HepG2 (cell line): Measurements from ENCODE around the gene CACHD1. TPM values are rescaled to one million over a fixed set of nuclear protein-coding genes. Genes with fewer than 3 reads are reported as not detected.

Source experiments
- ATAC-seq: fragments of 200-7000 bp; cut with Tn5 transposase; 3 replicates; pipeline ENCODE4 v1.9.1; 2020; ENCODE audit warnings: mild to moderate bottlenecking, moderate library complexity
- BruUV-seq: library from RNA; stranded (reverse); fragments of 400-500 nt; replicated peaks from 2 replicates; lab custom pipeline; 2021; lab: Mats Ljungman, UMichigan
- CTCF ChIA-PET: fragments of 300-600 bp; formaldehyde crosslinking; extraction: SDS; loops from one replicate; lab custom pipeline; 2021; ENCODE audit warnings: low total read pairs, inconsistent platforms, low intra/inter-chr PET ratio; lab: Yijun Ruan, JAX
- POLR2A ChIA-PET: fragments of 350-600 bp; sonication (Branson Sonifier 250); formaldehyde crosslinking; loops from one replicate; lab custom pipeline; 2020; ENCODE audit warnings: antibody characterized with exemption, inconsistent platforms; lab: Yijun Ruan, JAX
- DNase-seq: peaks from one replicate; pipeline ENCODE4 v3.0.0-alpha.2; 2015; ENCODE audit warnings: low spot score
- FAIRE-seq: peaks from 3 replicates; lab custom pipeline; 2011; peaks lifted over from hg19 to GRCh38; lab: Jason Lieb, UNC
- H2AFZ ChIP-seq: one replicate; pipeline ENCODE4 v1.6.1; 2011; ENCODE audit warnings: low read length, inconsistent platforms
- H3K27ac ChIP-seq: fragments of 300-600 bp; 3 replicates; pipeline ENCODE4 v1.8.0; 2011; ENCODE audit warnings: mixed run types, mild to moderate bottlenecking, mixed read lengths, low read length, inconsistent platforms; ENCODE audit not compliant: insufficient read depth; ENCODE audit errors: extremely low read length
- H3K27me3 ChIP-seq, 2 experiments: fragments of 200-600 bp in 1 of 2; 2 replicates in 1 of 2; 3 replicates in 1 of 2; pipeline versions ENCODE4 v1.6.0 to v1.8.0; 2011; ENCODE audit warnings: low read length in 2 of 2, mild to moderate bottlenecking in 2 of 2, moderate library complexity in 2 of 2, inconsistent platforms in 1 of 2; ENCODE audit not compliant: insufficient read depth in 2 of 2, control insufficient read depth in 1 of 2
- H3K36me3 ChIP-seq, 2 experiments: fragments of 200-600 bp in 1 of 2; replicated peaks in 1 of 2; 2 replicates in 1 of 2; 3 replicates in 1 of 2; pipeline versions ENCODE4 v1.5.1 to v1.8.0; 2011; ENCODE audit warnings: low read length in 2 of 2, inconsistent platforms in 1 of 2; ENCODE audit not compliant: insufficient read depth in 2 of 2, control insufficient read depth in 1 of 2
- H3K4me1 ChIP-seq: 2 replicates; pipeline ENCODE4 v1.5.1; 2012; ENCODE audit warnings: low read length, inconsistent platforms; ENCODE audit not compliant: insufficient read depth
- H3K4me2 ChIP-seq: 2 replicates; pipeline ENCODE4 v1.6.0; 2011; ENCODE audit warnings: low read depth, low read length, inconsistent platforms
- H3K4me3 ChIP-seq, 3 experiments: fragments of 200-600 bp in 1 of 3; sonication (generic), shearing (Covaris generic) in 1 of 3; replicated peaks in 1 of 3; 2 replicates each; pipeline ENCODE4 v1.5.1; 2011 to 2016; ENCODE audit warnings: low read length in 3 of 3, inconsistent platforms in 2 of 3, low read depth in 2 of 3, mild to moderate bottlenecking in 2 of 3, control low read depth in 1 of 3, mixed read lengths in 1 of 3; ENCODE audit not compliant: insufficient read depth in 1 of 3
- H3K79me2 ChIP-seq: one replicate; pipeline ENCODE4 v1.6.1; 2011; ENCODE audit warnings: low read length, inconsistent platforms; ENCODE audit not compliant: insufficient read depth
- H3K9ac ChIP-seq: 2 replicates; pipeline ENCODE4 v1.6.0; 2011; ENCODE audit warnings: mild to moderate bottlenecking, low read depth, low read length, inconsistent platforms; ENCODE audit not compliant: insufficient read depth
- H3K9me3 ChIP-seq: 2 replicates; pipeline ENCODE4 v1.5.1; 2012; ENCODE audit warnings: mild to moderate bottlenecking, low read length
- H4K20me1 ChIP-seq: 2 replicates; pipeline ENCODE4 v1.6.0; 2011; ENCODE audit warnings: inconsistent platforms, mild to moderate bottlenecking, low read length, moderate library complexity; ENCODE audit not compliant: insufficient read depth
- FLYWCH1 ChIP-seq: sonication (generic); formaldehyde crosslinking; IDR thresholded peaks from 2 replicates; pipeline ENCODE4 v1.8.1; 2023; ENCODE audit warnings: mild to moderate bottlenecking, missing genetic modification reagents
- FOXJ3 ChIP-seq: sonication (generic); formaldehyde crosslinking; IDR thresholded peaks from 2 replicates; pipeline ENCODE4 v1.4.0; 2020; ENCODE audit warnings: missing genetic modification reagents, mild to moderate bottlenecking, borderline replicate concordance
- PRMT3 ChIP-seq: sonication (generic); formaldehyde crosslinking; IDR thresholded peaks from 2 replicates; pipeline ENCODE4 v1.8.1; 2022; ENCODE audit warnings: low read depth, mild to moderate bottlenecking, moderate library complexity, missing genetic modification reagents, borderline replicate concordance
- SP1 ChIP-seq, 2 experiments: fragments of 450-650 bp in 1 of 2; sonication (generic) in 1 of 2; formaldehyde crosslinking in 1 of 2; IDR thresholded peaks; 2 replicates each; pipeline versions ENCODE4 v1.4.0 to v1.6.1; 2016 to 2020; ENCODE audit warnings: missing genetic modification reagents in 1 of 2
- ZNF253 ChIP-seq: sonication (generic); formaldehyde crosslinking; IDR thresholded peaks from 2 replicates; pipeline ENCODE4 v1.8.0; 2022; ENCODE audit warnings: mild to moderate bottlenecking, missing genetic modification reagents, borderline replicate concordance
- ZNF333 ChIP-seq: sonication (generic); formaldehyde crosslinking; IDR thresholded peaks from 2 replicates; pipeline ENCODE4 v1.4.0; 2020; ENCODE audit warnings: mild to moderate bottlenecking, missing genetic modification reagents, borderline replicate concordance
- WGBS: methylation state at CpG from one replicate; pipeline ENCODE4 v1.1.6; 2017; ENCODE audit warnings: low lambda C conversion rate; 5-methylcytosine and 5-hydroxymethylcytosine counted together
- in situ Hi-C: cut with HindIII; loops from 2 replicates; pipeline ENCODE4 v1.10.0; 2017; ENCODE audit warnings: low pct_unique_long_range_greater_than_20kb; ENCODE audit not compliant: extremely low pct_ligation_motif_present
- intact Hi-C: fragments of 100-400 bp; cut with micrococcal nuclease; formaldehyde crosslinking; loops from one replicate; pipeline ENCODE4 v1.10.0; 2022; ENCODE audit not compliant: unreplicated experiment
- polyA plus RNA-seq, 8 experiments: library from polyadenylated mRNA; depleted of rRNA in 3 of 8; stranded (reverse) in 7 of 8; unstranded in 1 of 8; fragments of >200 nt; fragmentation: Illumina TruSeq in 4 of 8; extraction: Trizol in 4 of 8; gene quantifications; 2 replicates each; pipeline versions ENCODE4 v1.2.1 to v1.2.3, GENCODE V29; 2011 to 2016; ENCODE audit warnings: low read depth in 4 of 8, missing spikeins in 1 of 8, mixed read lengths in 1 of 8; ENCODE audit not compliant: insufficient read depth in 1 of 8
- total RNA-seq, 5 experiments: library from RNA; depleted of rRNA; stranded (reverse); fragments of >200 nt; fragmentation: Illumina TruSeq; extraction: Trizol; gene quantifications; 2 replicates each; pipeline ENCODE4 v1.2.3, GENCODE V29; 2016; ENCODE audit warnings: low read depth in 1 of 5
- TF ChIP-seq, protein P1 (sequence below): sonication (generic); formaldehyde crosslinking; conservative IDR thresholded peaks from 2 replicates; pipeline ENCODE4 v1.4.0; 2020; ENCODE audit warnings: missing genetic modification reagents

CACHD1 gene
- total and polyA plus RNA-seq, 2 of the 13 experiments (the other 11 are each of a cell fraction or from before 2014, with no cell fraction given) = 0.11 TPM; not detected in 1

DNA sequence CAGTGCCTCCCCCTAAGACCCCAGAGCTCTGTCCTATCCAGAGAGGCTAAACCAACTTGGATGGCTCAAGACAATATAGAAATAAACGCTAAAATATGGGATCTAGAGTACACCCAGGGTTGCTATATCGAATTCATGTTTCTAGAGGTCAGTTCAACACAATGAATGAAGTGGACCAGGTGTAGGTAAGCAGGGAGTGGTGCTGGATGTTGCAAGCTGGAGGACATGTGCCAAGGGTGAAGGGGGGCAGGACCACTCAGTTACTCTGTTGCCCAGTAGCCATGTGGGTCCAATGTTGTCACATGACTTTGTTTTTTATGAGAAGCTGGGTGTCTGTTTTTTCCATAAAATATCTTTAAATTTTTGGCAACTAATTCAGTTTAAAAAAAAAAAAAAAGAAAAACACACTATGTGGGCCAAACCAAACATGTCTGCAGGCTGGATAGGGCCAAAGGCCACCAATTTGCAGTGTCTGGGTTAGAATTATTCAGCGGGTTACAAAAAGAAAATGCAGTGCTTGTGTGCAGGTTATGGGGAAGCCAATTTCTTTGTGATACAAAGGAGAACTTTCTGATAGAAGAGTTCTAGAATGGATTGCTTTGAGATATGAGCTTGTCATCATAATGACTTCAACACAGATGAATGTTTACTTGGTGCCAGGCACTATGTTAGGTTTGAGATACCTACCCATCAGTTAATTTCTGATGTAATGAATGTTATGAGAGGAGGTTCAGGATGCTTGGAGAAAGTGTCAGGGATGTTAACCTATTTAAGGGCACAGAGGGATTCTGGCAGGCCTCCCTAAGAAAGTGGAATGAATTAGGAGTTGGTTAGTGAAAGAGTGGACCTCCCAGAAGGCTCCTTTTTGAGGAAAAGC is 8.9 kb downstream of the CACHD1 start:
- no peak for DNase-seq
- no peak overlapping the region for H3K9ac ChIP-seq
- no peaks in the 10 kb centered on the region for H4K20me1 ChIP-seq
- peaks cover 0 to 4% of the 10 kb centered on the region in 2 experiments; a peak in 1 of 5 replicates for H3K27me3 ChIP-seq
- H3K4me2 ChIP-seq = no peak overlapping the region
- 0% methylated on average over 3 of the region's 3 CpGs for WGBS
- no peak overlapping the region for H3K4me3 ChIP-seq
- no peak overlapping the region for H2AFZ ChIP-seq
- H3K4me1 ChIP-seq = no peaks in the 10 kb centered on the region
- H3K36me3 ChIP-seq = no peaks in the 10 kb centered on the region
- in situ Hi-C loops = no loop called here
- BruUV-seq = no TSS peak
- ATAC-seq = no peak
- H3K27ac ChIP-seq = no peak overlapping the region
- ChIA-PET POLR2A (no interaction called here), CTCF (no interaction called here)
- no peaks in the 10 kb centered on the region for H3K79me2 ChIP-seq
- FAIRE-seq = no peak
- no peak for TF ChIP-seq FLYWCH1 (CRISPR knock-in tag)
- intact Hi-C loops = no loop called here
- H3K9me3 ChIP-seq = no peaks in the 10 kb centered on the region

DNA sequence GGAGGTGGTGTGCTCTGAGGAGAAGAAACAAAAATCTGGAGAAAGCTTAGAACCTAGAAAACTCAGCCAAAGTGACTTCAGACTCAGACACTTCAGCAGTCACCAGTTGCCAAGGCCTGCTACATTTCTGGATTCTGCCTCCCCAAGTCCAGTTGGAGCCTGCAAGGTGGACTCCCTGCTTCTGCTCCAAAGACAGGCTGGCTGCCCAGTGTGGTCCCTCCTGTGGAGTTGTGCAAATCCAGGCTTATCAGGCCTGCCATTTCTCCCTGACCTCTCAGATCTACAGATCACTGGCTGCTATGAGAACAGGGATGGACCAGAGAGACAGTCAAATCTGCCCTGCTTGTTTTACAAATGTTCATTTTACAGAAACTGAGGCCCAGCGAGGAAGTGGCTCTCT is 9.9 kb downstream of the CACHD1 start:
- Histone ChIP-seq H3K27ac (no peak overlapping the region), H4K20me1 (no peaks in the 10 kb centered on the region), H3K27me3 (no peaks in the 10 kb centered on the region), H3K4me2 (no peak overlapping the region), H2AFZ (no peak overlapping the region), H3K9ac (no peak overlapping the region), H3K9me3 (no peaks in the 10 kb centered on the region), H3K79me2 (no peaks in the 10 kb centered on the region), H3K4me3 (no peak overlapping the region), H3K36me3 (no peaks in the 10 kb centered on the region), H3K4me1 (no peaks in the 10 kb centered on the region)
- CTCF ChIA-PET = no interaction called here
- FAIRE-seq = no peak
- intact Hi-C loops (no loop called here), in situ Hi-C loops (no loop called here)
- no peak for DNase-seq
- no peak for ATAC-seq
- POLR2A ChIA-PET = no interaction called here
- WGBS = 0% methylated on average over 1 of the region's 1 CpG
- BruUV-seq = no TSS peak
- TF ChIP-seq ZNF253 (CRISPR knock-in tag) = no peak
- TF ChIP-seq ZNF333 = no peak
- no peak for TF ChIP-seq FOXJ3 (CRISPR knock-in tag)
- no peak for TF ChIP-seq PRMT3
- TF ChIP-seq, protein P1, sequence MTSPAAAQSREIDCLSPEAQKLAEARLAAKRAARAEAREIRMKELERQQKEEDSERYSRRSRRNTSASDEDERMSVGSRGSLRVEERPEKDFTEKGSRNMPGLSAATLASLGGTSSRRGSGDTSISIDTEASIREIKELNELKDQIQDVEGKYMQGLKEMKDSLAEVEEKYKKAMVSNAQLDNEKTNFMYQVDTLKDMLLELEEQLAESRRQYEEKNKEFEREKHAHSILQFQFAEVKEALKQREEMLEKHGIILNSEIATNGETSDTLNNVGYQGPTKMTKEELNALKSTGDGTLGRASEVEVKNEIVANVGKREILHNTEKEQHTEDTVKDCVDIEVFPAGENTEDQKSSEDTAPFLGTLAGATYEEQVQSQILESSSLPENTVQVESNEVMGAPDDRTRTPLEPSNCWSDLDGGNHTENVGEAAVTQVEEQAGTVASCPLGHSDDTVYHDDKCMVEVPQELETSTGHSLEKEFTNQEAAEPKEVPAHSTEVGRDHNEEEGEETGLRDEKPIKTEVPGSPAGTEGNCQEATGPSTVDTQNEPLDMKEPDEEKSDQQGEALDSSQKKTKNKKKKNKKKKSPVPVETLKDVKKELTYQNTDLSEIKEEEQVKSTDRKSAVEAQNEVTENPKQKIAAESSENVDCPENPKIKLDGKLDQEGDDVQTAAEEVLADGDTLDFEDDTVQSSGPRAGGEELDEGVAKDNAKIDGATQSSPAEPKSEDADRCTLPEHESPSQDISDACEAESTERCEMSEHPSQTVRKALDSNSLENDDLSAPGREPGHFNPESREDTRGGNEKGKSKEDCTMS = no peak
- TF ChIP-seq SP1 (IDR thresholded peaks at IDR 0.05) = no peak
- no peak for TF ChIP-seq SP1 (CRISPR knock-in tag; IDR thresholded peaks at IDR 0.05)
